HG03108 (cell line): ENCODE results near the gene NSMCE1.

Experiments
- ATAC-seq: cut with Tn5 transposase; IDR thresholded peaks from one replicate; pipeline ENCODE4 v1.9.1; 2021; ENCODE audit warnings: moderate library complexity; ENCODE audit not compliant: unreplicated experiment

NSMCE1 gene

GRCh38 chr16:27268376-27269299, at the start of gene NSMCE1:
NSMCE1 (minus strand) TSS chr16:27268772; CDS start chr16:27257570, 11,202 bp downstream.
- peak; percentile 92 for ATAC-seq

- no peak for ATAC-seq
Measured at GRCh38 chr16:27317738-27318391, 49.3 kb upstream of the NSMCE1 start.

GRCh38 chr16:27317320-27317719, 48.7 kb upstream of the NSMCE1 start:
- no peak for ATAC-seq

GRCh38 chr16:27316038-27316680, 47.6 kb upstream of the NSMCE1 start:
- ATAC-seq = no peak

GRCh38 chr16:27315333-27316037, 46.9 kb upstream of the NSMCE1 start:
- ATAC-seq = no peak

- no peak for ATAC-seq
Measured at GRCh38 chr16:27314986-27315332, 46.4 kb upstream of the NSMCE1 start.

GRCh38 chr16:27314161-27314723, 45.7 kb upstream of the NSMCE1 start:
- ATAC-seq = peak; percentile 12

GRCh38 chr16:27313422-27314160, 45.0 kb upstream of the NSMCE1 start, which contains the start of gene IL4R:
IL4R (plus strand) TSS chr16:27313974; CDS start chr16:27340204, 26,230 bp downstream.
- peak; percentile 50 for ATAC-seq

GRCh38 chr16:27312580-27313421, 44.2 kb upstream of the NSMCE1 start:
- ATAC-seq = no peak

GRCh38 chr16:27311897-27312303, 43.3 kb upstream of the NSMCE1 start:
- ATAC-seq = no peak

- no peak for ATAC-seq
Measured at GRCh38 chr16:27311448-27311830, 42.9 kb upstream of the NSMCE1 start.

- no peak for ATAC-seq
Measured at GRCh38 chr16:27310576-27311447, 42.2 kb upstream of the NSMCE1 start.

- no peak for ATAC-seq
Measured at GRCh38 chr16:27308792-27309191, 40.2 kb upstream of the NSMCE1 start.

GRCh38 chr16:27305839-27306442, 37.4 kb upstream of the NSMCE1 start:
- no peak for ATAC-seq

- ATAC-seq = no peak
Measured at GRCh38 chr16:27304881-27305745, 36.5 kb upstream of the NSMCE1 start.

- ATAC-seq = no peak
Measured at GRCh38 chr16:27304102-27304501, 35.5 kb upstream of the NSMCE1 start.
